Sigmoid colon (tissue), 4 donors: Measurements from ENCODE around the gene SRPK3.

Source experiments
- EP300 ChIP-seq, 4 donors: sonication (generic); formaldehyde crosslinking; IDR thresholded peaks; one replicate each; pipeline ENCODE4 v1.6.1; 2017; ENCODE audit warnings: antibody characterized with exemption in 4 of 4
- POLR2A ChIP-seq, 2 donors: fragments of 450-650 bp; IDR thresholded peaks; one replicate each; pipeline ENCODE4 v1.6.1; 2016; ENCODE audit warnings: antibody characterized with exemption in 2 of 2, mild to moderate bottlenecking in 2 of 2, moderate library complexity in 2 of 2
- TF ChIP-seq, protein P1 (sequence below), 4 experiments: fragments of 450-650 bp in 3 of 4; fragments of 200-600 bp in 1 of 4; IDR thresholded peaks; one replicate each; pipeline ENCODE4 v1.5.1; 2016 to 2019; ENCODE audit warnings: antibody characterized with exemption in 4 of 4, mild to moderate bottlenecking in 3 of 4, moderate library complexity in 2 of 4

DNA sequence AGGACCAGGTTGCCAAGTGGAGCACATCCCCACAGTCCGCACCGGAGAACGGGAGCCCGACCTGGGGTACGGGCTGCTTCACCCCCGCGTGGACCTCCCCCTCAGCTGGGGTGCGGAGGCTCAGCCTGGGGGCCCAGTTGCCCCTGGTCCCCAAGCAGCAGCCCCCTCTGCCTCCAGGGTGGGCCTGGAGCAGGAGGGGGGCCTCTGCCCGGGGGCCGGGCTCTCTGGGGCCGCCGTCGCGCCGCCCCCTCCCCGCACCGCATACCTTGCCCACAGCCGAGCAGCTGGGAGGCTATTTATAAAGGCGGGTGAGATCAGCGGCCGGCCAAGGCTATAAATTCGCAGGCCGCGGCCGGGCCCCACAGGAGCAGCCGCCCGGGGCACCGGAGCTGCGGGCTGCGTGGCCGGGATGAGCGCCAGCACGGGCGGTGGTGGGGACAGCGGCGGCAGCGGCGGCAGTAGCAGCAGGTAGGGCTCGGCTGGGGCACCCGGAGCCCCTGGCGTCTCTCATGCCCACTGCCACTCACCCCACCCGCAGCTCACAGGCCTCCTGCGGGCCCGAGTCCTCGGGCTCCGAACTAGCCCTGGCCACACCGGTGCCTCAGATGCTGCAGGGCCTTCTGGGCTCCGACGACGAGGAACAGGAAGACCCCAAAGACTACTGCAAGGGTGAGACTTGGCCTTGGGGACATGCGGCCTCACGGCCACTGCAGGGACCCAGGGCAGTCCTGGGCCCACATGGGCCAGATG, at the start of gene SRPK3:
- TF ChIP-seq, protein P1, sequence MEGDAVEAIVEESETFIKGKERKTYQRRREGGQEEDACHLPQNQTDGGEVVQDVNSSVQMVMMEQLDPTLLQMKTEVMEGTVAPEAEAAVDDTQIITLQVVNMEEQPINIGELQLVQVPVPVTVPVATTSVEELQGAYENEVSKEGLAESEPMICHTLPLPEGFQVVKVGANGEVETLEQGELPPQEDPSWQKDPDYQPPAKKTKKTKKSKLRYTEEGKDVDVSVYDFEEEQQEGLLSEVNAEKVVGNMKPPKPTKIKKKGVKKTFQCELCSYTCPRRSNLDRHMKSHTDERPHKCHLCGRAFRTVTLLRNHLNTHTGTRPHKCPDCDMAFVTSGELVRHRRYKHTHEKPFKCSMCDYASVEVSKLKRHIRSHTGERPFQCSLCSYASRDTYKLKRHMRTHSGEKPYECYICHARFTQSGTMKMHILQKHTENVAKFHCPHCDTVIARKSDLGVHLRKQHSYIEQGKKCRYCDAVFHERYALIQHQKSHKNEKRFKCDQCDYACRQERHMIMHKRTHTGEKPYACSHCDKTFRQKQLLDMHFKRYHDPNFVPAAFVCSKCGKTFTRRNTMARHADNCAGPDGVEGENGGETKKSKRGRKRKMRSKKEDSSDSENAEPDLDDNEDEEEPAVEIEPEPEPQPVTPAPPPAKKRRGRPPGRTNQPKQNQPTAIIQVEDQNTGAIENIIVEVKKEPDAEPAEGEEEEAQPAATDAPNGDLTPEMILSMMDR (IDR thresholded peaks at IDR 0.05) = no peak
- no peak for TF ChIP-seq POLR2A (IDR thresholded peaks at IDR 0.05)
- TF ChIP-seq EP300 (IDR thresholded peaks at IDR 0.05) = no peak
